WTC11 (cell line): Measurements from ENCODE around the gene LDHD. TPM values are rescaled to one million over a fixed set of nuclear protein-coding genes. Genes with fewer than 3 reads are reported as not detected.

ENCODE experiments used
- ATAC-seq: fragments of 200-7000 bp; cut with Tn5 transposase; 2 replicates; pipeline ENCODE4 v1.10.0; 2021; ENCODE audit warnings: mild to moderate bottlenecking, moderate library complexity
- CTCF ChIA-PET: fragments of 300-600 bp; sonication (Branson Sonifier 250); formaldehyde crosslinking; loops from one replicate; lab custom pipeline; 2021; ENCODE audit warnings: antibody characterized with exemption; lab: Charles Lee
- POLR2A ChIA-PET: fragments of 350-600 bp; sonication (Branson Sonifier 250); formaldehyde crosslinking; loops from one replicate; lab custom pipeline; 2021; ENCODE audit warnings: antibody characterized with exemption; lab: Charles Lee
- DNase-seq: peaks from one replicate; pipeline ENCODE4 v3.0.0; 2021; ENCODE audit warnings: low spot score
- H3K27ac Mint-ChIP-seq: 2 replicates; pipeline ENCODE4 v1.8.0; 2021; ENCODE audit warnings: mixed read lengths
- H3K27me3 Mint-ChIP-seq: 2 replicates; pipeline ENCODE4 v1.8.0; 2021; ENCODE audit warnings: low read depth, mild to moderate bottlenecking, moderate library complexity, mixed read lengths
- H3K36me3 Mint-ChIP-seq: 2 replicates; pipeline ENCODE4 v1.8.0; 2021; ENCODE audit warnings: mixed read lengths
- H3K4me1 Mint-ChIP-seq: 2 replicates; pipeline ENCODE4 v1.8.0; 2022; ENCODE audit warnings: mixed read lengths
- H3K4me3 Mint-ChIP-seq: 2 replicates; pipeline ENCODE4 v1.8.0; 2021; ENCODE audit warnings: mild to moderate bottlenecking, moderate library complexity, mixed read lengths
- H3K9me3 Mint-ChIP-seq: 2 replicates; pipeline ENCODE4 v1.8.0; 2021; ENCODE audit warnings: mixed read lengths
- CBFB ChIP-seq: sonication (generic); formaldehyde crosslinking; IDR thresholded peaks from 2 replicates; pipeline ENCODE4 v1.8.1; 2022; ENCODE audit warnings: mild to moderate bottlenecking, low read depth, missing genetic modification reagents
- GABPB1 ChIP-seq: sonication (generic); formaldehyde crosslinking; IDR thresholded peaks from 2 replicates; pipeline ENCODE4 v1.8.1; 2023; ENCODE audit warnings: mild to moderate bottlenecking, missing genetic modification reagents
- MXD4 ChIP-seq: fragments of 250-450 bp; sonication (Bioruptor Pico); IDR thresholded peaks from 2 replicates; pipeline ENCODE4 v1.8.0; 2021; ENCODE audit warnings: mild to moderate bottlenecking, moderate library complexity, borderline replicate concordance
- MYBL2 ChIP-seq: sonication (generic); formaldehyde crosslinking; IDR thresholded peaks from 2 replicates; pipeline ENCODE4 v1.8.1; 2023; ENCODE audit warnings: mild to moderate bottlenecking, moderate library complexity, missing genetic modification reagents
- RELA ChIP-seq: sonication (generic); formaldehyde crosslinking; IDR thresholded peaks from 2 replicates; pipeline ENCODE4 v1.8.1; 2022; ENCODE audit warnings: missing genetic modification reagents, mild to moderate bottlenecking, borderline replicate concordance
- SMAD4 ChIP-seq: sonication (generic); formaldehyde crosslinking; IDR thresholded peaks from 2 replicates; pipeline ENCODE4 v1.8.0; 2022; ENCODE audit warnings: mild to moderate bottlenecking, missing genetic modification reagents
- SOX15 ChIP-seq: fragments of 250-450 bp; sonication (Bioruptor Pico); IDR thresholded peaks from 2 replicates; pipeline ENCODE4 v1.9.0; 2021; ENCODE audit warnings: mild to moderate bottlenecking
- TCF7 ChIP-seq: sonication (generic); formaldehyde crosslinking; IDR thresholded peaks from 2 replicates; pipeline ENCODE4 v1.8.0; 2022; ENCODE audit warnings: mild to moderate bottlenecking, low read depth, missing genetic modification reagents, moderate library complexity
- TEAD1 ChIP-seq: sonication (generic); formaldehyde crosslinking; IDR thresholded peaks from 2 replicates; pipeline ENCODE4 v1.8.0; 2022; ENCODE audit warnings: mild to moderate bottlenecking, missing genetic modification reagents
- ZNF416 ChIP-seq: fragments of 250-450 bp; sonication (Bioruptor Pico); IDR thresholded peaks from 2 replicates; pipeline ENCODE4 v1.9.0; 2021; ENCODE audit warnings: mild to moderate bottlenecking, inconsistent platforms
- ZNF423 ChIP-seq: fragments of 250-450 bp; sonication (Bioruptor Pico); IDR thresholded peaks from 2 replicates; pipeline ENCODE4 v2.1.2; 2022; ENCODE audit warnings: mild to moderate bottlenecking, moderate library complexity
- total RNA-seq: library from RNA; stranded (reverse); gene quantifications from 3 replicates; pipeline ENCODE4 v1.2.3, GENCODE V29; 2021
- TF ChIP-seq, protein P1 (sequence below): sonication (generic); formaldehyde crosslinking; IDR thresholded peaks from 2 replicates; pipeline ENCODE4 v1.8.1; 2023; ENCODE audit warnings: mild to moderate bottlenecking, missing genetic modification reagents, moderate library complexity
- TF ChIP-seq, protein P2 (sequence below): sonication (generic); formaldehyde crosslinking; IDR thresholded peaks from 2 replicates; pipeline ENCODE4 v1.8.1; 2023; ENCODE audit warnings: mild to moderate bottlenecking, missing genetic modification reagents, borderline replicate concordance
- TF ChIP-seq, protein P3 (sequence below): sonication (generic); formaldehyde crosslinking; conservative IDR thresholded peaks from 2 replicates; pipeline ENCODE4 v1.8.1; 2022; ENCODE audit warnings: mild to moderate bottlenecking, missing genetic modification reagents
- TF ChIP-seq, protein P4 (sequence below): sonication (generic); formaldehyde crosslinking; IDR thresholded peaks from 2 replicates; pipeline ENCODE4 v1.8.1; 2022; ENCODE audit warnings: low read depth, mild to moderate bottlenecking, moderate library complexity, missing genetic modification reagents, borderline replicate concordance
- TF ChIP-seq, protein P5 (sequence below): sonication (generic); formaldehyde crosslinking; IDR thresholded peaks from 2 replicates; pipeline ENCODE4 v1.8.0; 2022; ENCODE audit warnings: mild to moderate bottlenecking, missing genetic modification reagents
- TF ChIP-seq, protein P6 (sequence below): sonication (generic); formaldehyde crosslinking; IDR thresholded peaks from 2 replicates; pipeline ENCODE4 v1.8.0; 2022; ENCODE audit warnings: mild to moderate bottlenecking, missing genetic modification reagents
- TF ChIP-seq, protein P7 (sequence below): fragments of 250-450 bp; sonication (Bioruptor Pico); IDR thresholded peaks from 2 replicates; pipeline ENCODE4 v1.8.0; 2021; ENCODE audit warnings: mild to moderate bottlenecking
- TF ChIP-seq, protein P8 (sequence below): sonication (generic); formaldehyde crosslinking; IDR thresholded peaks from 2 replicates; pipeline ENCODE4 v1.8.1; 2022; ENCODE audit warnings: mild to moderate bottlenecking, missing genetic modification reagents, moderate library complexity, borderline replicate concordance

LDHD gene
- total RNA-seq, 1 experiment from 2014 or later = 12.3 TPM

DNA sequence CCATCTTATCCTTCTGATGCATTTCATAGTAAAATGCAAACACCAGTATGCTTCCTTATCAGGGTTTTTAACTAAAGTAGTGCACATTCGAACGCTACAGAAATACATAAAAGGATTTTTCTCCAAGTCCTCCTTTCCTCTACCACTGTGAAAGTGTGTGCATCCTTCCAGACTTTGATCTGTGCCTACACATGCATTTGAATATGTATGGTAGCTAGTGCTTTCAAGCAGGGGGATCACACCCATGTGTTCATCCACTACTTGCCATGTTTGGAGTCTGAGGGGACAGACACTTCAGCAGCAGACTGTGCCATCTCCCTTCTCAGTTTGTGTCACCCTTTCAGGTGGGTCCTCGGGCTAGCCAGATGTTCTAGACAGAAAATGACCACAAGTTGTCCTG lies 14.9 kb downstream of the LDHD start:
- H3K4me3 Mint-ChIP-seq = no peak overlapping the region
- POLR2A ChIA-PET = interaction anchor here (0.6 kb wide), 1 partner anchor 9 kb away, joined by 4 read pairs; no protein-coding TSS in a partner anchor
- DNase-seq = no peak
- ATAC-seq = no peak
- H3K36me3 Mint-ChIP-seq = peaks cover 9% of the 10 kb centered on the region
- no peaks in the 10 kb centered on the region for H3K27me3 Mint-ChIP-seq
- CTCF ChIA-PET = interaction anchor here (1.6 to 9.3 kb wide), 2 partner anchors 8 to 103 kb away, joined by 7 to 135 read pairs; partner anchors contain the start of gene ZNRF1
- peaks cover 6% of the 10 kb centered on the region for H3K9me3 Mint-ChIP-seq
- H3K27ac Mint-ChIP-seq = peak overlapping the region; percentile 54; the same call in 1 of the 2 replicates
- TF ChIP-seq, protein P1, sequence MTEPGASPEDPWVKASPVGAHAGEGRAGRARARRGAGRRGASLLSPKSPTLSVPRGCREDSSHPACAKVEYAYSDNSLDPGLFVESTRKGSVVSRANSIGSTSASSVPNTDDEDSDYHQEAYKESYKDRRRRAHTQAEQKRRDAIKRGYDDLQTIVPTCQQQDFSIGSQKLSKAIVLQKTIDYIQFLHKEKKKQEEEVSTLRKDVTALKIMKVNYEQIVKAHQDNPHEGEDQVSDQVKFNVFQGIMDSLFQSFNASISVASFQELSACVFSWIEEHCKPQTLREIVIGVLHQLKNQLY = no peak
- no peak for TF ChIP-seq MYBL2 (CRISPR knock-in tag)
- TF ChIP-seq ZNF416 (CRISPR knock-in tag) = no peak
- TF ChIP-seq TEAD1 (CRISPR knock-in tag) = no peak
- TF ChIP-seq, protein P2, sequence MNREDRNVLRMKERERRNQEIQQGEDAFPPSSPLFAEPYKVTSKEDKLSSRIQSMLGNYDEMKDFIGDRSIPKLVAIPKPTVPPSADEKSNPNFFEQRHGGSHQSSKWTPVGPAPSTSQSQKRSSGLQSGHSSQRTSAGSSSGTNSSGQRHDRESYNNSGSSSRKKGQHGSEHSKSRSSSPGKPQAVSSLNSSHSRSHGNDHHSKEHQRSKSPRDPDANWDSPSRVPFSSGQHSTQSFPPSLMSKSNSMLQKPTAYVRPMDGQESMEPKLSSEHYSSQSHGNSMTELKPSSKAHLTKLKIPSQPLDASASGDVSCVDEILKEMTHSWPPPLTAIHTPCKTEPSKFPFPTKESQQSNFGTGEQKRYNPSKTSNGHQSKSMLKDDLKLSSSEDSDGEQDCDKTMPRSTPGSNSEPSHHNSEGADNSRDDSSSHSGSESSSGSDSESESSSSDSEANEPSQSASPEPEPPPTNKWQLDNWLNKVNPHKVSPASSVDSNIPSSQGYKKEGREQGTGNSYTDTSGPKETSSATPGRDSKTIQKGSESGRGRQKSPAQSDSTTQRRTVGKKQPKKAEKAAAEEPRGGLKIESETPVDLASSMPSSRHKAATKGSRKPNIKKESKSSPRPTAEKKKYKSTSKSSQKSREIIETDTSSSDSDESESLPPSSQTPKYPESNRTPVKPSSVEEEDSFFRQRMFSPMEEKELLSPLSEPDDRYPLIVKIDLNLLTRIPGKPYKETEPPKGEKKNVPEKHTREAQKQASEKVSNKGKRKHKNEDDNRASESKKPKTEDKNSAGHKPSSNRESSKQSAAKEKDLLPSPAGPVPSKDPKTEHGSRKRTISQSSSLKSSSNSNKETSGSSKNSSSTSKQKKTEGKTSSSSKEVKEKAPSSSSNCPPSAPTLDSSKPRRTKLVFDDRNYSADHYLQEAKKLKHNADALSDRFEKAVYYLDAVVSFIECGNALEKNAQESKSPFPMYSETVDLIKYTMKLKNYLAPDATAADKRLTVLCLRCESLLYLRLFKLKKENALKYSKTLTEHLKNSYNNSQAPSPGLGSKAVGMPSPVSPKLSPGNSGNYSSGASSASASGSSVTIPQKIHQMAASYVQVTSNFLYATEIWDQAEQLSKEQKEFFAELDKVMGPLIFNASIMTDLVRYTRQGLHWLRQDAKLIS (CRISPR knock-in tag) = no peak
- TF ChIP-seq ZNF423 = no peak
- TF ChIP-seq SMAD4 (CRISPR knock-in tag) = no peak
- TF ChIP-seq SOX15 (CRISPR knock-in tag) = no peak
- no peak for TF ChIP-seq TCF7
- TF ChIP-seq, protein P3, sequence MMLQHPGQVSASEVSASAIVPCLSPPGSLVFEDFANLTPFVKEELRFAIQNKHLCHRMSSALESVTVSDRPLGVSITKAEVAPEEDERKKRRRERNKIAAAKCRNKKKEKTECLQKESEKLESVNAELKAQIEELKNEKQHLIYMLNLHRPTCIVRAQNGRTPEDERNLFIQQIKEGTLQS (CRISPR knock-in tag) = no peak
- no peak for TF ChIP-seq RELA
- TF ChIP-seq, protein P4, sequence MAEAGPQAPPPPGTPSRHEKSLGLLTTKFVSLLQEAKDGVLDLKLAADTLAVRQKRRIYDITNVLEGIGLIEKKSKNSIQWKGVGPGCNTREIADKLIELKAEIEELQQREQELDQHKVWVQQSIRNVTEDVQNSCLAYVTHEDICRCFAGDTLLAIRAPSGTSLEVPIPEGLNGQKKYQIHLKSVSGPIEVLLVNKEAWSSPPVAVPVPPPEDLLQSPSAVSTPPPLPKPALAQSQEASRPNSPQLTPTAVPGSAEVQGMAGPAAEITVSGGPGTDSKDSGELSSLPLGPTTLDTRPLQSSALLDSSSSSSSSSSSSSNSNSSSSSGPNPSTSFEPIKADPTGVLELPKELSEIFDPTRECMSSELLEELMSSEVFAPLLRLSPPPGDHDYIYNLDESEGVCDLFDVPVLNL = no peak
- TF ChIP-seq CBFB = no peak
- TF ChIP-seq, protein P5, sequence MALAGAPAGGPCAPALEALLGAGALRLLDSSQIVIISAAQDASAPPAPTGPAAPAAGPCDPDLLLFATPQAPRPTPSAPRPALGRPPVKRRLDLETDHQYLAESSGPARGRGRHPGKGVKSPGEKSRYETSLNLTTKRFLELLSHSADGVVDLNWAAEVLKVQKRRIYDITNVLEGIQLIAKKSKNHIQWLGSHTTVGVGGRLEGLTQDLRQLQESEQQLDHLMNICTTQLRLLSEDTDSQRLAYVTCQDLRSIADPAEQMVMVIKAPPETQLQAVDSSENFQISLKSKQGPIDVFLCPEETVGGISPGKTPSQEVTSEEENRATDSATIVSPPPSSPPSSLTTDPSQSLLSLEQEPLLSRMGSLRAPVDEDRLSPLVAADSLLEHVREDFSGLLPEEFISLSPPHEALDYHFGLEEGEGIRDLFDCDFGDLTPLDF (CRISPR knock-in tag) = no peak
- TF ChIP-seq, protein P6, sequence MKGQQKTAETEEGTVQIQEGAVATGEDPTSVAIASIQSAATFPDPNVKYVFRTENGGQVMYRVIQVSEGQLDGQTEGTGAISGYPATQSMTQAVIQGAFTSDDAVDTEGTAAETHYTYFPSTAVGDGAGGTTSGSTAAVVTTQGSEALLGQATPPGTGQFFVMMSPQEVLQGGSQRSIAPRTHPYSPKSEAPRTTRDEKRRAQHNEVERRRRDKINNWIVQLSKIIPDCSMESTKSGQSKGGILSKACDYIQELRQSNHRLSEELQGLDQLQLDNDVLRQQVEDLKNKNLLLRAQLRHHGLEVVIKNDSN = no peak
- TF ChIP-seq, protein P7, sequence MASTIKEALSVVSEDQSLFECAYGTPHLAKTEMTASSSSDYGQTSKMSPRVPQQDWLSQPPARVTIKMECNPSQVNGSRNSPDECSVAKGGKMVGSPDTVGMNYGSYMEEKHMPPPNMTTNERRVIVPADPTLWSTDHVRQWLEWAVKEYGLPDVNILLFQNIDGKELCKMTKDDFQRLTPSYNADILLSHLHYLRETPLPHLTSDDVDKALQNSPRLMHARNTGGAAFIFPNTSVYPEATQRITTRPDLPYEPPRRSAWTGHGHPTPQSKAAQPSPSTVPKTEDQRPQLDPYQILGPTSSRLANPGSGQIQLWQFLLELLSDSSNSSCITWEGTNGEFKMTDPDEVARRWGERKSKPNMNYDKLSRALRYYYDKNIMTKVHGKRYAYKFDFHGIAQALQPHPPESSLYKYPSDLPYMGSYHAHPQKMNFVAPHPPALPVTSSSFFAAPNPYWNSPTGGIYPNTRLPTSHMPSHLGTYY (CRISPR knock-in tag) = no peak
- no peak for TF ChIP-seq GABPB1
- TF ChIP-seq MXD4 (CRISPR knock-in tag) = no peak
- TF ChIP-seq, protein P8, sequence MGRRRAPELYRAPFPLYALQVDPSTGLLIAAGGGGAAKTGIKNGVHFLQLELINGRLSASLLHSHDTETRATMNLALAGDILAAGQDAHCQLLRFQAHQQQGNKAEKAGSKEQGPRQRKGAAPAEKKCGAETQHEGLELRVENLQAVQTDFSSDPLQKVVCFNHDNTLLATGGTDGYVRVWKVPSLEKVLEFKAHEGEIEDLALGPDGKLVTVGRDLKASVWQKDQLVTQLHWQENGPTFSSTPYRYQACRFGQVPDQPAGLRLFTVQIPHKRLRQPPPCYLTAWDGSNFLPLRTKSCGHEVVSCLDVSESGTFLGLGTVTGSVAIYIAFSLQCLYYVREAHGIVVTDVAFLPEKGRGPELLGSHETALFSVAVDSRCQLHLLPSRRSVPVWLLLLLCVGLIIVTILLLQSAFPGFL = no peak
- TF ChIP-seq, all 79 proteins: peak for 0
- H3K4me1 Mint-ChIP-seq = peaks cover 46% of the 10 kb centered on the region
